ENCODE measurements around the gene TBC1D14.

TBC1D14 gene

GRCh38 chr4:6951880-6952381 lies 42.3 kb downstream of the TBC1D14 start:
- DNase-seq (ENCODE audit: low read depth, low spot score) = no peak

GRCh38 chr4:6953751-6954380 lies 44.2 kb downstream of the TBC1D14 start:
- peak; percentile 63 for DNase-seq (ENCODE audit: low read depth, low spot score)

- DNase-seq (ENCODE audit: low read depth, low spot score) = no peak
Observed at GRCh38 chr4:6955261-6955911, 45.8 kb downstream of the TBC1D14 start.

- no peak for DNase-seq (ENCODE audit: low read depth, low spot score)
Observed at GRCh38 chr4:6956087-6956433, 46.4 kb downstream of the TBC1D14 start.

- DNase-seq (ENCODE audit: low read depth, low spot score) = no peak
Observed at GRCh38 chr4:6956434-6957147, 47.0 kb downstream of the TBC1D14 start.

GRCh38 chr4:6957148-6957520 lies 47.5 kb downstream of the TBC1D14 start:
- peak; percentile 97 for DNase-seq (ENCODE audit: low read depth, low spot score)

- no peak for DNase-seq (ENCODE audit: low read depth, low spot score)
Observed at GRCh38 chr4:6957994-6958393, 48.4 kb downstream of the TBC1D14 start.

GRCh38 chr4:6959261-6959660 lies 49.6 kb downstream of the TBC1D14 start:
- DNase-seq (ENCODE audit: low read depth, low spot score) = no peak

- no peak for DNase-seq (ENCODE audit: low read depth, low spot score)
Observed at GRCh38 chr4:6960154-6960553, 50.5 kb downstream of the TBC1D14 start.

- DNase-seq (ENCODE audit: low read depth, low spot score) = no peak
Observed at GRCh38 chr4:6960628-6961412, 51.2 kb downstream of the TBC1D14 start.

- DNase-seq (ENCODE audit: low read depth, low spot score) = no peak
Observed at GRCh38 chr4:6961496-6962210, 52.0 kb downstream of the TBC1D14 start.

GRCh38 chr4:6962211-6963041 lies 52.8 kb downstream of the TBC1D14 start:
- no peak for DNase-seq (ENCODE audit: low read depth, low spot score)

- no peak for DNase-seq (ENCODE audit: low read depth, low spot score)
Observed at GRCh38 chr4:6963139-6963611, 53.5 kb downstream of the TBC1D14 start.

GRCh38 chr4:6964858-6965257 lies 55.2 kb downstream of the TBC1D14 start:
- DNase-seq (ENCODE audit: low read depth, low spot score) = no peak

GRCh38 chr4:6965329-6965728 lies 55.7 kb downstream of the TBC1D14 start:
- DNase-seq (ENCODE audit: low read depth, low spot score) = no peak

GRCh38 chr4:6967846-6968340 lies 58.3 kb downstream of the TBC1D14 start:
- DNase-seq (ENCODE audit: low read depth, low spot score) = no peak

- DNase-seq (ENCODE audit: low read depth, low spot score) = no peak
Observed at GRCh38 chr4:6968496-6968895, 58.9 kb downstream of the TBC1D14 start.

- no peak for DNase-seq (ENCODE audit: low read depth, low spot score)
Observed at GRCh38 chr4:6969826-6970800, 60.5 kb downstream of the TBC1D14 start.

Data from smooth muscle cell of the brain vasculature (primary cell).